Large intestine (tissue), 3 donors: ENCODE measurements around the gene TERT. TPM values are rescaled to one million over a fixed set of nuclear protein-coding genes. Genes with fewer than 3 reads are reported as not detected.
"Not testable (repeated sequence)": the region's sequence is repeated elsewhere in the genome, so short reads cannot be mapped to it uniquely, and the experiment has no call there.

ENCODE experiments used
- DNase-seq, 2 donors: peaks; one replicate each; pipeline versions ENCODE4 v3.0.0 to v3.0.0-alpha.2; 2013
- H3K27ac ChIP-seq: one replicate; pipeline ENCODE4 v1.5.1; 2013; ENCODE audit warnings: low read length
- H3K27me3 ChIP-seq: 2 replicates; pipeline ENCODE4 v1.6.1; 2013; ENCODE audit warnings: low read length; ENCODE audit not compliant: control insufficient read depth, insufficient read depth
- H3K36me3 ChIP-seq: 2 replicates; pipeline ENCODE4 v1.6.1; 2013; ENCODE audit warnings: low read length; ENCODE audit not compliant: control insufficient read depth, insufficient read depth
- H3K4me1 ChIP-seq: one replicate; pipeline ENCODE4 v1.6.1; 2013; ENCODE audit warnings: low read length; ENCODE audit not compliant: control insufficient read depth, insufficient read depth
- H3K4me3 ChIP-seq: one replicate; pipeline ENCODE4 v1.5.1; 2013; ENCODE audit warnings: low read length
- H3K9me3 ChIP-seq: one replicate; pipeline ENCODE4 v1.6.1; 2013; ENCODE audit warnings: mild to moderate bottlenecking, low read depth, low read length, moderate library complexity; ENCODE audit not compliant: control insufficient read depth
- WGBS: methylation state at CpG from one replicate; pipeline ENCODE4 v1.1.5; 2013; ENCODE audit warnings: low lambda C conversion rate; ENCODE audit not compliant: insufficient coverage; 5-methylcytosine and 5-hydroxymethylcytosine counted together
- polyA plus RNA-seq: library from polyadenylated mRNA; unstranded; fragments of 120-200 nt; gene quantifications from one replicate; pipeline ENCODE4 v1.2.1, GENCODE V29; 2013

Gene TERT
- polyA plus RNA-seq, 1 donor, result 4.0 TPM

DNA sequence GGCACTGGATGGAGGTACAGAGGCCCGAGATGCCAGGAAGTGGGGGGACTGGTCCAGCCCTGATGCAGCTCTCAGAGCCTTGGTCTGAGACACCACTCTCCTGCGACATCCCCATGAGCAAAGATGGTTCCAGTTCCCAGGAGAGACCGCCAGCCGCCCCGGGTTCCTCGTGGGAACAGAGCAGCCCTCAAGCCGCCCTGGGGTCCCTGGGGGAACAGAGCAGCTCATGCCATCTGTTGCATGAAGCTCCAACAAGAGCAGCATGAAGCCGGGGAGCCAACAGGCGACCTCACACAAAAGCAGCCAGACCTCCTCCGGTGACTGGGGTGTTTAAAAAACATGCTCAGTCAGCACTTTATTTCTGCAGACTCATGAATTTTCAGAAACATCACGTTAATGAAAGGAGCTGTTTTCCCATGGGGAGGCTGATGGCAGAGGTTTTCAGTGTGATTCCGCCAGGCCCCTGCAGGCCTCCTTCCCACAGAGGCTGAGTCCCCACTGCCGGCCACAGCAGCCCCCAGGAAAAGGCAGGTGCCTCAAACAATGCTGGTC is 63.4 kb downstream of the TERT start:
- H3K4me1 ChIP-seq, result no peaks in the 10 kb centered on the region
- no peaks in the 10 kb centered on the region for H3K27me3 ChIP-seq
- no CpG with 5 or more reads among the region's 13 CpGs for WGBS
- H3K27ac ChIP-seq, result no peak overlapping the region
- H3K9me3 ChIP-seq, result peaks cover 5% of the 10 kb centered on the region
- DNase-seq, result no peak
- H3K4me3 ChIP-seq, result no peak overlapping the region
- no peaks in the 10 kb centered on the region for H3K36me3 ChIP-seq

DNA sequence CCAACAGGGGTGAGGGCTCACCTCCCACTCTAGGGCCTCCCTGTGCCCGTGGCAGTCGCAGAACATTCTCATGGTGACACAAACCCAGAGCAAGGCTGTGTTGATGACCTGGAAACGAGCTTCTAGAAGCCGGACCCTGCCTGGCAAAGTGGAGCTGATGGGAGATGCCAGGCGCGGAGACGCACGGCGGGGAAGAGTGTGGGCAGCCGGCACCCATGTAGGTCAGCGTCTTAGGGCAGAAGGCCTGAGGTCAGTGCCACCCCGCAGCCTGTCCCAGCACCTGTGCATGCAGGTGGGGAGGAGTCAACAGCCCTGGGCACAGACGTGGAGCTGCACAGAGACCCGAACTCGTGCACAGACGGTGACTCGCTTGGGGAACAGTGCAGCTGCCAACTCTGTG is 64.3 kb downstream of the TERT start:
- no CpG with 5 or more reads among the region's 17 CpGs for WGBS
- no peaks in the 10 kb centered on the region for H3K27me3 ChIP-seq

DNA sequence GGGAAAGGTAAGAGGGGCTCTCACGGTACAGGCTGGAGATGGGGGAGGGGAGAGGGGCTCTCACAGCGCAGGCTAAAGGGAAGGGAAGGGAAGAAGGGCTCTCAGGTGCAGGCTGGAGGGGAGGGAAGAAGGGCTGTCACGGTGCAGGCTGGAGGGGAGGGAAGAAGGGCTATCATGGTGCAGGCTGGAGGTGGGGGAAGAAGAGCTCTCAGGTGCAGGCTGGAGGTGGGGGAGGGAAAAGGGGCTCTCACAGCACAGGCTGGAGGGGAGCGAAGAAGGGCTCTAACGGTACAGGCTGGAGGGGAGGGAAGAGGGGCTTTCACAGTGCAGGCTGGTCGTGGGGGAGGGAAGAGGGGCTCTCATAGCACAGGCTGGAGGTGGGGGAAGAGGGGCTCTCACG is 65.0 kb downstream of the TERT start:
- Histone ChIP-seq H3K27me3 (no peaks in the 10 kb centered on the region), H3K27ac (no peak overlapping the region), H3K36me3 (no peaks in the 10 kb centered on the region), H3K9me3 (peaks cover 3% of the 10 kb centered on the region), H3K4me1 (no peaks in the 10 kb centered on the region), H3K4me3 (no peak overlapping the region)
- DNase-seq, result no peak
- no CpG with 5 or more reads among the region's 7 CpGs for WGBS

More for the DNA sequence above, 64.3 kb downstream of the TERT start:
- H3K27ac ChIP-seq, result no peak overlapping the region
- no peaks in the 10 kb centered on the region for H3K36me3 ChIP-seq
- no peaks in the 10 kb centered on the region for H3K4me1 ChIP-seq
- peaks cover 7% of the 10 kb centered on the region for H3K9me3 ChIP-seq
- no peak overlapping the region for H3K4me3 ChIP-seq
- DNase-seq, result no peak

DNA sequence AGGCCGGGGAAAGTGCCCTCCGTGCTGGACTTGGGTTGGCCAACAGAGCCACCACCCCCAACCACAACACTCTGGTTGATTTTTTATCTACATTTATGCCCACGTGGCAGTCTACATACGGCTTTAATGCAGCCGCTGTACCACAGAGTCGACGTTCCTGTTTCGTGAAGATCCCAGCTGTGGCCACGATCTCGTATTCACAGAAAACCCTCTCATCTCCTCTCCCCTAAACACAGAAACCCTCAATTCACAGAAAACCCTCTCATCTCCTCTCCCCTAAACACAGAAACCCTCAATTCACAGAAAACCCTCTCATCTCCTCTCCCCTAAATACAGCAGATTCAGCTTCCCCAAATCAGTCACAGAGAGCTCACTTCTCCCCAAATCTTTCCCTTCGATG is 65.8 kb downstream of the TERT start:
- H3K27me3 ChIP-seq, DNase-seq, H3K4me3 ChIP-seq, H3K27ac ChIP-seq, H3K4me1 ChIP-seq, H3K9me3 ChIP-seq, H3K36me3 ChIP-seq: not testable (repeated sequence)
- 100% methylated on average over 1 of the region's 11 CpGs for WGBS

DNA sequence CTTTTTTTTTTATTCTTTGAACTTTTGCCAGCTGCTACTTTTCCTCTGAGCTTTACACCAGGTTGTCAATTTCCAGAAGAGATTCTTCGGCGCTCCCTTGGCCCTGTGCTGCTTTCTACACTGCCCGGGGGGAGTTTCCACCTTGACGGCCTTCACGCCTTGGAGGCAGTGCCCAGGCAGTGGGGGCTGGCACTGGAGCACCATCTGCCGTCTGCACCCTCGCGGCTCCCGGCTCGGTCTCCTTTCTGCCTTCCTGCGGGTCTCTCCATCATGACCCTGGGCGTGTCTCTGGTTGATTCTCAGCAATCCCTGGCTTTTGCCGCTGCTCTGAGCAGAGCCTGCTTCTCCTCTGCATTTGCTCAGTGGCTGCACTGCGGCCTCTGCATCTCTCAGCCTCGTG is 66.7 kb downstream of the TERT start:
- Histone ChIP-seq H3K4me1 (no peaks in the 10 kb centered on the region), H3K4me3 (no peak overlapping the region), H3K27me3 (no peaks in the 10 kb centered on the region), H3K36me3 (peaks cover 3% of the 10 kb centered on the region), H3K9me3 (peaks cover 6% of the 10 kb centered on the region), H3K27ac (no peak overlapping the region)
- WGBS, result no CpG with 5 or more reads among the region's 15 CpGs
- DNase-seq, result no peak

DNA sequence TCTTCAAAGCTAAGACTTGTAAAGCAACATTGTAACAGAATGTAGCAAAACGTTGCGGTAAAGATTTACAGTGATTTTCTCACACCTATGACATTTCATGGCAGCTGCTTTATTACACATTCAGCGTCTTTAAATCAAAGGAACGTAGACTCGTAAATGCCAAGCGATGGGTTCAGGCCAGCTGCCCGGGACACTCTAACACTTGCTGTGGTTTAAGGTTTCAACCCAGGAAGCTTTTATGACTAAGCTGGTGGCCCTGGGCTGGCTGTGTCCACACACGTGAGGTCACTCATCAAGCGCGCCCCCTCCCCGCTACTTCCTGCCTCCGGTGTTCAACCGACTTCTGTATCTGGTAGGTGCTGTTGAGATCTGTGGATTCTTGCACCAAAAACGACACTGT is 67.2 kb downstream of the TERT start:
- DNase-seq, result no peak
- peaks cover 5% of the 10 kb centered on the region for H3K36me3 ChIP-seq
- 33% methylated on average over 5 of the region's 14 CpGs for WGBS
- no peaks in the 10 kb centered on the region for H3K4me1 ChIP-seq
- H3K27me3 ChIP-seq, result no peaks in the 10 kb centered on the region
- no peak overlapping the region for H3K27ac ChIP-seq
- no peak overlapping the region for H3K4me3 ChIP-seq
- H3K9me3 ChIP-seq, result peaks cover 6% of the 10 kb centered on the region

DNA sequence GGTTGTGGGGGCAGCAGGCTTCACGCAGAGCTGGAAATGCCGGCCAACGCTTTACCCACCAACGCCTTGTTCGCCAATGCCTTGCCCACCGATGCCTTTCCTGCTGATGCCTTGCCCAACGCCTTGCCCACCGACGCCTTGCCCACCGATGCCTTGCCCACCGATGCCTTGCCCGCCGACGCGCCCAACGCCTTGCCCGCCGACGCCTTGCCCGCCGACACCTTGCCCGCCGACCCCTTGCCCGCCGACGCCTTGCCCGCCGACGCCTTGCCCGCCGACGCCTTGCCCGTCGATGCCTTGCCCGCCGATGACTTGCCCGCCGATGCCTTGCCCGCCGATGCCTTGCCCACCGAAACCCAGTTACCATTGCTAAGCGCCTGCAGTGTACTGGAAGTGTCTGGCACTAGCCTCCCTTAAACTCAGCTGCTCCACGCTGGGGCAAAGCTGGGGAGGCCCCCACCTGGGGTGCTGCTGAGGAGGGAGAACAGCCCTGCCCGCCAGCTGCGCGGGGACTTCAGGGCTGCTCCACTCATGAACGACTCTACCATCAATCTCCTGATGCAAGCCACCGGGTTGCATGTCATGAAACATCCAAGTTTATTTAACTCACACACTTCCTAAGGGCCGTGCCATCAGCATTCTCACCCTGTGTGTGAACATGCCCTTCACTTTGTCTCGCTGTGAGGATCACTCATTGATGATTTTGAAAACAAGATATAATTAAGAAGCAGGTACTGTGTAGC is 67.9 kb downstream of the TERT start:
- H3K36me3 ChIP-seq, result peaks cover 11% of the 10 kb centered on the region
- WGBS, result no CpG with 5 or more reads among the region's 50 CpGs
- H3K4me3 ChIP-seq, result no peak overlapping the region
- peaks cover 6% of the 10 kb centered on the region for H3K9me3 ChIP-seq
- DNase-seq, result no peak
- H3K4me1 ChIP-seq, result no peaks in the 10 kb centered on the region
- no peak overlapping the region for H3K27ac ChIP-seq
- no peaks in the 10 kb centered on the region for H3K27me3 ChIP-seq

DNA sequence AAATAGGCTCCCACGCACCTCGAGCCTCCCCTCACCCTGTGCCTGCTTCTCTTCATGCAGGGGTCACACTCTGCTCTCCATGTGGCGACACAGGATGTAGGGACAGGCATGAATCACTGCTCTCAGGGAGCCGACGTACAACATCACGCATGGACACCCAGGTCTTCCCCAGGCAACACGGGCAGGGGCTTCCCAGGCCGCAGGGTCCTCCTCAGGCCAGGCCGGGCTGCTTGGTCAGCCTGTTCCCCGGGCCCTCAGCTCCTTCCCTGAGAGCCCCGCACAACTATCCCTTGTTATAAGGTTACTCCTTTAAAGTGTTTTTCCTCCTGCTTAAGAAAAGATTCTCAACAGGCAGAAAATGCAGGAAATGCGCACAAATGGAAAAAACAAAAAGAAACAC is 68.6 kb downstream of the TERT start:
- no peak overlapping the region for H3K4me3 ChIP-seq
- peaks cover 16% of the 10 kb centered on the region for H3K36me3 ChIP-seq
- no peaks in the 10 kb centered on the region for H3K27me3 ChIP-seq
- H3K27ac ChIP-seq, result no peak overlapping the region
- WGBS, result 100% methylated on average over 1 of the region's 12 CpGs
- no peaks in the 10 kb centered on the region for H3K4me1 ChIP-seq
- H3K9me3 ChIP-seq, result peaks cover 6% of the 10 kb centered on the region
- DNase-seq, result no peak

DNA sequence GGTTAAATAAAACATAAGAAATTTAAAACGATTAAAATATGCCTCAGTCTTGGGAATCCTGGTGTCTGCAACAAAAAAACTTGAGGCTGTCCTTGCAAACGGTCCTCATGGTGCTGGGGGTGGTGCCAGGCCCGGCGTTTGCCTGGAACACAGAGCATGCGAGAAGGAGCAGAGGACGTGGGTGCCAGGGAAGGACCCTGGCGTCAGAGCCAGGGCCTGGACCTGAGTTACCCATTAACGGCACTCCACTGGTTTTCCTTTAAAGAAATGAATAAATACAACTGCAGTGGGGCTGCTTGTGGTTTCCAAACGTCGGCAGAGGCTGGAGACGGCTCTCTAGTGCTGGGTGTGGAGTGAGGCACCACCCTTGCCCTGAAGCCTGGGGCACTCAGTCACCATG is 69.8 kb downstream of the TERT start, which contains the start of gene SLC6A18:
Gene SLC6A18, plus strand, starts transcription at position 301 of the 400 bp plus-strand sequence. Its CDS starts 97 bp downstream, at position 398.
- no peak within 1 kb of the TSS for H3K27ac ChIP-seq
- no peaks in the 10 kb centered on the region for H3K4me1 ChIP-seq
- WGBS, result no CpG with 5 or more reads among the region's 11 CpGs
- DNase-seq, result no peak
- no peak within 1 kb of the TSS for H3K4me3 ChIP-seq
- H3K36me3 ChIP-seq, result peaks cover 22% of the 10 kb centered on the region
- H3K9me3 ChIP-seq, result peaks cover 6% of the 10 kb centered on the region
- H3K27me3 ChIP-seq, result no peaks in the 10 kb centered on the region

DNA sequence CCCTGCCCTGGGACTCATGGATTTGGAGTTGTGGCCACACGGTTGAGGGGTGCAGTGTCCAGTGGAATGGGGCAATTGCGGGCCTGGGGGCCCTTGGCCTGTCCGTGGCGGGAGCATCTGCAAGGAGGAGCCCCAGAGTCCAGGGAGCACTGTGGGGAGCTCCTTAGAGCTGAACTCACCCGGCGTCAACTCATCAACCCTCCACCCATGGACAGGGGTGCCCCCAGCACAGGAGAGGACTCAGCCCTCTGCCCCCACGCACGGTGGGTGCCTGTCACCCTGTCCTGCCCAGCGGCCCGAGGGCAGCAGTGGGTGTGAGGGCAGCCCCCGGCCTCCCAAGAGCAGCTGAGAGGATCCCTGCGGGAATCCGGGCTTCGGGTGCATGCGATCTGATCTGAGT is 70.2 kb downstream of the TERT start:
- H3K36me3 ChIP-seq, result peaks cover 22% of the 10 kb centered on the region
- WGBS, result 100% methylated on average over 1 of the region's 15 CpGs
- no peak overlapping the region for H3K27ac ChIP-seq
- no peak for DNase-seq
- H3K4me3 ChIP-seq, result no peak overlapping the region
- no peaks in the 10 kb centered on the region for H3K27me3 ChIP-seq
- H3K4me1 ChIP-seq, result no peaks in the 10 kb centered on the region
- H3K9me3 ChIP-seq, result peaks cover 6% of the 10 kb centered on the region

DNA sequence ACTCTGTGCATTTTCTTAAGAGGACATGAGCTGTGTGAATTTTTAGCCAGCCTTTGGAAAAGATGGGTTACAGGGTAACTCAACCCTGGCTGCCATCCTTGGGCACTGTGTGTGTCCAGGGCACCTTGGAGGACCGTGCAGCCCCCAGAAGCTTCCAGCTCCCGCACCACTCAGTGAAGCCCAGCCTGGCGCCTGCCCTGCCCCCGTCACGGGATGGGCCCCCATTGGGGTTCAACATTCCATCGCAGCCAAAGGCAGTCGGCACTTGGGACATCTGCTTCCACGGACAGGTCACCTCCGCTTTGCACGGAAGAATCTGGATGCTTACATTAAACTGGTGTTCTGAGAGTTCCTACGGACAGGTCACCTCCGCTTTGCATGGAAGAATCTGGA is 71.6 kb downstream of the TERT start:
- no peak overlapping the region for H3K27ac ChIP-seq
- no peak for DNase-seq
- peaks cover 36% of the 10 kb centered on the region for H3K36me3 ChIP-seq
- no peaks in the 10 kb centered on the region for H3K4me1 ChIP-seq
- H3K4me3 ChIP-seq, result no peak overlapping the region
- no peaks in the 10 kb centered on the region for H3K27me3 ChIP-seq
- peaks cover 8% of the 10 kb centered on the region for H3K9me3 ChIP-seq
- WGBS, result no CpG with 5 or more reads among the region's 12 CpGs
